Spleen (tissue), 11 donors: ENCODE measurements around the gene SLAMF1. TPM values are rescaled to one million over a fixed set of nuclear protein-coding genes. Genes with fewer than 3 reads are reported as not detected.

Experiments used
- DNase-seq: peaks from one replicate; pipeline ENCODE4 v3.0.0-alpha.2; 2020
- H3K27ac ChIP-seq, 8 donors: fragments of 200-600 bp; sonication (generic) in 7 of 8; 1 replicate in 4 of 8; 2 replicates in 4 of 8; pipeline versions ENCODE4 v1.5.0 to v1.8.0; 2016 to 2021; ENCODE audit warnings: inconsistent platforms in 4 of 8, mild to moderate bottlenecking in 4 of 8, moderate library complexity in 1 of 8
- H3K27me3 ChIP-seq, 7 donors: fragments of 200-600 bp; sonication (generic) in 6 of 7; replicated peaks in 1 of 7; 1 replicate in 4 of 7; 2 replicates in 3 of 7; pipeline versions ENCODE4 v1.5.0 to v1.8.0; 2016 to 2021; ENCODE audit warnings: inconsistent platforms in 3 of 7, mild to moderate bottlenecking in 1 of 7
- H3K36me3 ChIP-seq, 6 donors: fragments of 200-600 bp; sonication (generic) in 5 of 6; 1 replicate in 4 of 6; 2 replicates in 2 of 6; pipeline versions ENCODE4 v1.5.0 to v1.8.0; 2016 to 2021; ENCODE audit warnings: inconsistent platforms in 2 of 6
- H3K4me1 ChIP-seq, 6 donors: fragments of 200-600 bp; sonication (generic) in 5 of 6; 1 replicate in 3 of 6; 2 replicates in 3 of 6; pipeline versions ENCODE4 v1.5.0 to v1.8.0; 2016 to 2021; ENCODE audit warnings: inconsistent platforms in 3 of 6
- H3K4me3 ChIP-seq, 8 donors: fragments of 200-600 bp; sonication (generic) in 7 of 8; 1 replicate in 4 of 8; 2 replicates in 4 of 8; pipeline versions ENCODE4 v1.5.0 to v1.8.0; 2016 to 2021; ENCODE audit warnings: inconsistent platforms in 4 of 8, mild to moderate bottlenecking in 4 of 8, moderate library complexity in 2 of 8
- H3K9me3 ChIP-seq, 8 donors: fragments of 200-600 bp; sonication (generic) in 7 of 8; 1 replicate in 4 of 8; 2 replicates in 4 of 8; pipeline versions ENCODE4 v1.5.0 to v1.8.0; 2016 to 2021; ENCODE audit warnings: inconsistent platforms in 4 of 8
- POLR2A ChIP-seq, 3 donors: fragments of 450-650 bp; IDR thresholded peaks; one replicate each; pipeline ENCODE4 v1.5.1; 2017; ENCODE audit warnings: antibody characterized with exemption in 3 of 3, mild to moderate bottlenecking in 1 of 3
- POLR2AphosphoS5 ChIP-seq, 3 donors: sonication (generic); formaldehyde crosslinking; IDR thresholded peaks; one replicate each; pipeline ENCODE4 v1.5.1; 2017; ENCODE audit warnings: antibody characterized with exemption in 3 of 3
- WGBS, 5 donors: extraction: QIAGEN DNeasy Blood & Tissue Kit in 3 of 5; methylation state at CpG; one replicate each; pipeline versions ENCODE4 v1.1.5 to v1.1.7; 2013 to 2018; 5-methylcytosine and 5-hydroxymethylcytosine counted together
- intact Hi-C: fragments of 100-400 bp; cut with DNase I; formaldehyde crosslinking; loops from one replicate; pipeline ENCODE4 v1.15.0; 2023; ENCODE audit warnings: low total_unique reads
- polyA plus RNA-seq, 3 donors: library from polyadenylated mRNA; stranded (reverse); fragments of 200-250 nt; gene quantifications; one replicate each; pipeline ENCODE4 v1.2.1, GENCODE V29; 2013
- total RNA-seq, 7 donors: library from RNA; depleted of rRNA in 3 of 7; stranded (reverse); fragments of >200 nt in 3 of 7; fragmentation: NEBNext Ultra II Directional in 4 of 7; extraction: Animal tissue kit (Norgen Biotek cat#: 25700) in 4 of 7; gene quantifications; one replicate each; pipeline versions ENCODE4 v1.1.0 to v1.2.1, GENCODE V29; 2016 to 2021
- TF ChIP-seq, protein P1 (sequence below), 11 experiments: fragments of 200-600 bp in 7 of 11; fragments of 450-650 bp in 4 of 11; sonication (generic) in 4 of 11; IDR thresholded peaks in 8 of 11; conservative IDR thresholded peaks in 3 of 11; 1 replicate in 7 of 11; 2 replicates in 4 of 11; pipeline versions ENCODE4 v1.4.0 to v1.8.0; 2016 to 2021; ENCODE audit warnings: antibody characterized with exemption in 11 of 11, inconsistent platforms in 4 of 11, mild to moderate bottlenecking in 1 of 11
- donor health status: healthy with polysubstance abuse.
- donor health status: DM: no; HTN: no; CAD: no; lungs with moderate emphysema.
- donor health status: DM: no; HTN: no; CAD: no.
- donor health status: Bipolar disorder and iron deficiency.
- donor health status: healthy.
- donor health status: DM: no; HTN: no; CAD: no.
- donor health status: DM: yes; HTN: yes; CAD: no.

SLAMF1 gene
- total and polyA plus RNA-seq, 10 donors: 2.8 to 18.3 (median 10.3) TPM

GRCh38 chr1:160626509-160627342, 20.1 kb downstream of the SLAMF1 start:
- intact Hi-C loops: no loop called here
- TF ChIP-seq, protein P1, sequence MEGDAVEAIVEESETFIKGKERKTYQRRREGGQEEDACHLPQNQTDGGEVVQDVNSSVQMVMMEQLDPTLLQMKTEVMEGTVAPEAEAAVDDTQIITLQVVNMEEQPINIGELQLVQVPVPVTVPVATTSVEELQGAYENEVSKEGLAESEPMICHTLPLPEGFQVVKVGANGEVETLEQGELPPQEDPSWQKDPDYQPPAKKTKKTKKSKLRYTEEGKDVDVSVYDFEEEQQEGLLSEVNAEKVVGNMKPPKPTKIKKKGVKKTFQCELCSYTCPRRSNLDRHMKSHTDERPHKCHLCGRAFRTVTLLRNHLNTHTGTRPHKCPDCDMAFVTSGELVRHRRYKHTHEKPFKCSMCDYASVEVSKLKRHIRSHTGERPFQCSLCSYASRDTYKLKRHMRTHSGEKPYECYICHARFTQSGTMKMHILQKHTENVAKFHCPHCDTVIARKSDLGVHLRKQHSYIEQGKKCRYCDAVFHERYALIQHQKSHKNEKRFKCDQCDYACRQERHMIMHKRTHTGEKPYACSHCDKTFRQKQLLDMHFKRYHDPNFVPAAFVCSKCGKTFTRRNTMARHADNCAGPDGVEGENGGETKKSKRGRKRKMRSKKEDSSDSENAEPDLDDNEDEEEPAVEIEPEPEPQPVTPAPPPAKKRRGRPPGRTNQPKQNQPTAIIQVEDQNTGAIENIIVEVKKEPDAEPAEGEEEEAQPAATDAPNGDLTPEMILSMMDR (IDR thresholded peaks at IDR 0.05 in 8 of 11, conservative IDR thresholded peaks at IDR 0.05 in 3 of 11): no peak
- TF ChIP-seq POLR2A (IDR thresholded peaks at IDR 0.05) (no peak), POLR2AphosphoS5 (IDR thresholded peaks at IDR 0.05) (no peak)
- Histone ChIP-seq H3K9me3 (no peaks in the 10 kb centered on the region), H3K4me3 (no peak overlapping the region), H3K27ac (peak overlapping the region in 3 of 8 donors; percentile 76 to 79 (median 76)), H3K4me1 (peaks cover 47 to 100% (median 90%) of the 10 kb centered on the region in 6 donors), H3K36me3 (no peaks in the 10 kb centered on the region), H3K27me3 (no peaks in the 10 kb centered on the region)
- no peak for DNase-seq
- WGBS, 5 donors: 80 to 95% (median 90%) methylated on average over 1 of the region's 1 CpG

DNA sequence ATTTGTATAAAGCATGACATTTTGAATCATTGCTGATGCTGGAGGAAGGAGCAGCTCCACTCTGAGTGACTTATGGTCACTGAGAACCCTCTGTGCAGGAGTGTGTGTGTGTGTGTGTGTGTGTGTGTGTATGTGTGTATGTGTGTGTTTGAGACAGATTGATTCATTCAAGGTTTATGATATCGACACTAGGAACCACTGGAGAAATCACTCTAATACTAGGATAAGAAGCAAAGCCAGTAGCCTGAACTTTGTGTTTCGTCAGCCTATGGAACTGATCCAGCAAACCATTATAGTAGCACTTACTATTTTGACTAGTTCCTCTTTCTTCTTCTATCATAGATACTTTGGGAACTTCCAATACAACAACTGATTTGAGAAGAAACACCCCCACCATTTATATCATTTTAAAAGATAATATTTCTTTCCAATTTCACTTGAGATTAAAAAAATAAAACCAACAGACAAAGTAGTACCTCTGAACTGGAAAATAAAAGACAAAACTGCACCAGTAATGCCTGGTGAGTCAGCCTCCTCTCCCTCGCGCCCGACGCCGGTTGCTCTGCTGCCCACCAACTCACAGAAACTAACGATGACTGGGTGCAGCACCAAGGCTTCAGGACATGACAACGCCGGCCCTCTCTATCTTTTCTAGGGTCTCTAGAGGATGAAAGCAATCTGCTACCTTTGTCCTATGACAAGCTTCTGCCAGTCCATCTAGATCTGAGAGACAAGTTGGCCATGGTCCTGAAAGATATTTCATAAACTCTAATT, 20.9 kb downstream of the SLAMF1 start:
- Histone ChIP-seq H3K9me3 (no peaks in the 10 kb centered on the region), H3K4me1 (peaks cover 47 to 100% (median 91%) of the 10 kb centered on the region in 6 donors), H3K27ac (peak overlapping the region in 4 of 8 donors; percentile 37 to 79 (median 76)), H3K27me3 (no peaks in the 10 kb centered on the region), H3K4me3 (no peak overlapping the region), H3K36me3 (no peaks in the 10 kb centered on the region)
- WGBS, 5 donors: 63 to 73% (median 71%) methylated on average over 10 of the region's 10 CpGs
- intact Hi-C loops: no loop called here
- no peak for TF ChIP-seq POLR2AphosphoS5 (IDR thresholded peaks at IDR 0.05)
- TF ChIP-seq, protein P1 (IDR thresholded peaks at IDR 0.05 in 8 of 11, conservative IDR thresholded peaks at IDR 0.05 in 3 of 11): no peak
- TF ChIP-seq POLR2A (IDR thresholded peaks at IDR 0.05): no peak
- no peak for DNase-seq

GRCh38 chr1:160625321-160625720, 21.5 kb downstream of the SLAMF1 start:
- intact Hi-C loops: no loop called here
- no peak for DNase-seq
- WGBS, 5 donors: 64 to 80% (median 78%) methylated on average over 1 of the region's 1 CpG
- no peaks in the 10 kb centered on the region for H3K27me3 ChIP-seq
- H3K4me1 ChIP-seq: peaks cover 42 to 100% (median 85%) of the 10 kb centered on the region in 6 donors
- H3K27ac ChIP-seq: peak overlapping the region in 4 of 8 donors; percentile 37 to 79 (median 56)
- H3K9me3 ChIP-seq: no peaks in the 10 kb centered on the region
- H3K4me3 ChIP-seq: no peak overlapping the region
- no peaks in the 10 kb centered on the region for H3K36me3 ChIP-seq
- TF ChIP-seq POLR2AphosphoS5 (IDR thresholded peaks at IDR 0.05) (no peak), POLR2A (IDR thresholded peaks at IDR 0.05) (no peak)
- TF ChIP-seq, protein P1 (IDR thresholded peaks at IDR 0.05 in 8 of 11, conservative IDR thresholded peaks at IDR 0.05 in 3 of 11): no peak

- H3K27ac ChIP-seq: peak overlapping the region in 5 of 8 donors; percentile 18 to 79 (median 37)
- no peak for DNase-seq
- intact Hi-C loops: no loop called here
- TF ChIP-seq POLR2AphosphoS5 (IDR thresholded peaks at IDR 0.05) (no peak), POLR2A (IDR thresholded peaks at IDR 0.05) (no peak)
- TF ChIP-seq, protein P1 (IDR thresholded peaks at IDR 0.05 in 8 of 11, conservative IDR thresholded peaks at IDR 0.05 in 3 of 11): no peak
- H3K4me1 ChIP-seq: peaks cover 34 to 100% (median 77%) of the 10 kb centered on the region in 6 donors
- H3K36me3 ChIP-seq: peaks cover 0 to under 1% (median 0%) of the 10 kb centered on the region in 6 donors
- no peak overlapping the region for H3K4me3 ChIP-seq
- WGBS, 5 donors: 45 to 68% (median 59%) methylated on average over 3 of the region's 3 CpGs
- no peaks in the 10 kb centered on the region for H3K9me3 ChIP-seq
- no peaks in the 10 kb centered on the region for H3K27me3 ChIP-seq
These were observed 22.4 kb downstream of the SLAMF1 start for GRCh38 chr1:160624464-160624863.
